ENCODE data around the gene STK38. TPM values are rescaled to one million over a fixed set of nuclear protein-coding genes. Genes with fewer than 3 reads are reported as not detected.

STK38 gene
- total and polyA plus RNA-seq, 2 of the 13 experiments (the other 11 are each of a cell fraction or from before 2014, with no cell fraction given): 10.3 to 20.7 TPM

DNA sequence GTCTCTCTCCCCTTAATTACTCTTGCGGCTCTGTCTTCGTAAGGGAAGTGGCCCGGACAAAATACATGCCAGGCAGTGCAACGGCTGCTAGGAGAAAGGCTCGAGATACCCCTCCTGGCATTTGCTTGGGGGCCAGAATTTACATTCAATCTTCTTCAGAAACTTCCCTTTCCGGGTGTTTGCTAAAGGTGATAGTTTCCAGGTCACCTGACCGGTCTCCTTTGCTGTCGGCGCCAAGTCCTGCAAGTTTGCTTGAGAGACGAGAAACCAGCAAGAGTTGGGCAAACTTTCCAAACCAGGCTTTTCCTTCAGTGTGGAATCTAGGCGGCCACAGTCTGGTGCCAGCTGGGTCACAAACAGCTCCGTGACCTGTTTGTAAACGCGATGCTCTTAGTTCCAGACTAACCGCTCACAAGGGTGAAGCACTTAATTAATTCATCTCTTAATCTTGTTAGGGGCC, 46.3 kb upstream of the STK38 start (continued):
- TF ChIP-seq SMAD3 (CRISPR knock-in tag; IDR thresholded peaks at IDR 0.05) (no peak), FOSL1 (CRISPR knock-in tag; IDR thresholded peaks at IDR 0.05; ENCODE audit: borderline replicate concordance) (no peak; the same call in 1 of the 2 replicates), RARG (CRISPR knock-in tag; IDR thresholded peaks at IDR 0.05; ENCODE audit: low read depth) (no peak), IKZF1 (IDR thresholded peaks at IDR 0.05) (no peak), TARDBP (CRISPR knock-in tag; IDR thresholded peaks at IDR 0.05) (no peak), FOXA1 (IDR thresholded peaks at IDR 0.05) (no peak), FOXA1 (CRISPR knock-in tag; IDR thresholded peaks at IDR 0.05) (no peak), SP2 (CRISPR knock-in tag; IDR thresholded peaks at IDR 0.05) (no peak), KDM1A (CRISPR knock-in tag; IDR thresholded peaks at IDR 0.05) (no peak), ZNF224 (CRISPR knock-in tag; IDR thresholded peaks at IDR 0.05) (peak; percentile 94), ZNF329 (CRISPR knock-in tag; IDR thresholded peaks at IDR 0.05; ENCODE audit: low read depth) (no peak), ZC3H4 (CRISPR knock-in tag; IDR thresholded peaks at IDR 0.05; ENCODE audit: borderline replicate concordance) (no peak), ZNF556 (CRISPR knock-in tag; IDR thresholded peaks at IDR 0.05; ENCODE audit: borderline replicate concordance) (no peak)
- TF ChIP-seq, protein P1, sequence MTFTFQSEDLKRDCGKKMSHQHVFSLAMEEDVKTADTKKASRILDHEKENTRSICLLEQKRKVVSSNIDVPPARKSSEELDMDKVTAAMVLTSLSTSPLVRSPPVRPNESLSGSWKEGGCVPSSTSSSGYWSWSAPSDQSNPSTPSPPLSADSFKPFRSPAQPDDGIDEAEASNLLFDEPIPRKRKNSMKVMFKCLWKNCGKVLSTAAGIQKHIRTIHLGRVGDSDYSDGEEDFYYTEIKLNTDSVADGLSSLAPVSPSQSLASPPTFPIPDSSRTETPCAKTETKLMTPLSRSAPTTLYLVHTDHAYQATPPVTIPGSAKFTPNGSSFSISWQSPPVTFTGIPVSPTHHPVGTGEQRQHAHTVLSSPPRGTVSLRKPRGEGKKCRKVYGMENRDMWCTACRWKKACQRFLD (CRISPR knock-in tag; IDR thresholded peaks at IDR 0.05; ENCODE audit: borderline replicate concordance): peak; percentile 53; the same call in 1 of the 2 replicates
- TF ChIP-seq, protein P2, sequence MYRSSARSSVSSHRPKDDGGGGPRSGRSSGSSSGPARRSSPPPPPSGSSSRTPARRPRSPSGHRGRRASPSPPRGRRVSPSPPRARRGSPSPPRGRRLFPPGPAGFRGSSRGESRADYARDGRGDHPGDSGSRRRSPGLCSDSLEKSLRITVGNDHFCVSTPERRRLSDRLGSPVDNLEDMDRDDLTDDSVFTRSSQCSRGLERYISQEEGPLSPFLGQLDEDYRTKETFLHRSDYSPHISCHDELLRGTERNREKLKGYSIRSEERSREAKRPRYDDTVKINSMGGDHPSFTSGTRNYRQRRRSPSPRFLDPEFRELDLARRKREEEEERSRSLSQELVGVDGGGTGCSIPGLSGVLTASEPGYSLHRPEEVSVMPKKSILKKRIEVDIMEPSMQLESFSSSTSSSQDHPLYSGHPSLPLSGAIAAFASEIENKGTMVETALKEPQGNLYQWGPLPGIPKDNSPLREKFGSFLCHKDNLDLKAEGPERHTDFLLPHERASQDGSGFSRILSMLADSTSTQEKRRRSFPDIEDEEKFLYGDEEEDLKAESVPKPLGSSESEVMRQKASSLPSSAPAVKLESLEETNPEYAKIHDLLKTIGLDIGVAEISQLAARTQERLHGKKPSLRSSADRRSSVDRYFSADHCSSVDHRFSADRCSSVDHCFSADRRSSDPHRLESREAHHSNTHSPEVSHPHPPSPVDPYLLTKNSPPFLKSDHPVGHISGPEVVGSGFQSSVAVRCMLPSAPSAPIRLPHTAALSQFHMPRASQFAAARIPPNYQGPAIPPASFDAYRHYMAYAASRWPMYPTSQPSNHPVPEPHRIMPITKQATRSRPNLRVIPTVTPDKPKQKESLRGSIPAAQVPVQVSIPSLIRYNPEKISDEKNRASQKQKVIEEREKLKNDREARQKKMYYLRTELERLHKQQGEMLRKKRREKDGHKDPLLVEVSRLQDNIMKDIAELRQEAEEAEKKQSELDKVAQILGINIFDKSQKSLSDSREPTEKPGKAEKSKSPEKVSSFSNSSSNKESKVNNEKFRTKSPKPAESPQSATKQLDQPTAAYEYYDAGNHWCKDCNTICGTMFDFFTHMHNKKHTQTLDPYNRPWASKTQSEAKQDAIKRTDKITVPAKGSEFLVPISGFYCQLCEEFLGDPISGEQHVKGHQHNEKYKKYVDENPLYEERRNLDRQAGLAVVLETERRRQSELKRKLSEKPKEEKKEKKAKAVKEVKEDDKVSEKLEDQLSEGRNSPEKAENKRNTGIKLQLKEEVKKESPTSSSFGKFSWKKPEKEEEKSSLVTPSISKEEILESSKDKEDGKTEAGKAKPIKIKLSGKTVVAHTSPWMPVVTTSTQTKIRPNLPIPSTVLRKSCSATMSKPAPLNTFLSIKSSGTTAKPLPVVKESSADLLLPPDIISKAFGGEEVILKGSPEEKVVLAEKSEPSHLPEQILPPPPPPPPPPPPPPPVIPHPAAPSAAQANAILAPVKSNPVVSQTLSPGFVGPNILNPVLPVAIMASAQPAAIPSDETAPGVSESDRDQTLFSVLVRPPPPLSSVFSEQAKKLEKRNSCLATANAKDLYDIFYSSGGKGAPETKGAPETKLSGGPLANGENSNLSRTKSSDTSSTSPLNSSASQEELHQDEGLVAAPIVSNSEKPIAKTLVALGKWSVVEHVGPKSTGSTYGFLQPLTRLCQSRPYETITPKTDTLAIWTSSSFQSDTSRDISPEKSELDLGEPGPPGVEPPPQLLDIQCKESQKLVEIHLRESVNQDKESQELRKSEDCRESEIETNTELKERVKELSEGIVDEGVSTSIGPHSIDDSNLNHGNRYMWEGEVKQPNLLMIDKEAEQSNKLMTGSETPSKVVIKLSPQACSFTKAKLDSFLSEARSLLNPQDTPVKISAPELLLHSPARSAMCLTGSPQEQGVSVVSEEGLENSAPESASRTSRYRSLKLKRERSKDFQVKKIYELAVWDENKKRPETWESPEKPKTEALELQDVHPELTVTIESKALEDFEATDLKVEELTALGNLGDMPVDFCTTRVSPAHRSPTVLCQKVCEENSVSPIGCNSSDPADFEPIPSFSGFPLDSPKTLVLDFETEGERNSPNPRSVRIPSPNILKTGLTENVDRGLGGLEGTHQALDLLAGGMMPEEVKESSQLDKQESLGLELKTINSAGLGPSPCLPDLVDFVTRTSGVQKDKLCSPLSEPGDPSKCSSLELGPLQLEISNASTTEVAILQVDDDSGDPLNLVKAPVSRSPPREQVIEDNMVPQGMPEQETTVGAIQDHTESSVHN (CRISPR knock-in tag; IDR thresholded peaks at IDR 0.05): no peak
- TF ChIP-seq, protein P3, sequence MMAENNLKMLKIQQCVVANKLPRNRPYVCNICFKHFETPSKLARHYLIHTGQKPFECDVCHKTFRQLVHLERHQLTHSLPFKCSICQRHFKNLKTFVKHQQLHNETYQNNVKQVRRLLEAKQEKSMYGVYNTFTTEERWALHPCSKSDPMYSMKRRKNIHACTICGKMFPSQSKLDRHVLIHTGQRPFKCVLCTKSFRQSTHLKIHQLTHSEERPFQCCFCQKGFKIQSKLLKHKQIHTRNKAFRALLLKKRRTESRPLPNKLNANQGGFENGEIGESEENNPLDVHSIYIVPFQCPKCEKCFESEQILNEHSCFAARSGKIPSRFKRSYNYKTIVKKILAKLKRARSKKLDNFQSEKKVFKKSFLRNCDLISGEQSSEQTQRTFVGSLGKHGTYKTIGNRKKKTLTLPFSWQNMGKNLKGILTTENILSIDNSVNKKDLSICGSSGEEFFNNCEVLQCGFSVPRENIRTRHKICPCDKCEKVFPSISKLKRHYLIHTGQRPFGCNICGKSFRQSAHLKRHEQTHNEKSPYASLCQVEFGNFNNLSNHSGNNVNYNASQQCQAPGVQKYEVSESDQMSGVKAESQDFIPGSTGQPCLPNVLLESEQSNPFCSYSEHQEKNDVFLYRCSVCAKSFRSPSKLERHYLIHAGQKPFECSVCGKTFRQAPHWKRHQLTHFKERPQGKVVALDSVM (CRISPR knock-in tag; IDR thresholded peaks at IDR 0.05): no peak; the same call in 1 of the 2 replicates
- TF ChIP-seq, protein P4, sequence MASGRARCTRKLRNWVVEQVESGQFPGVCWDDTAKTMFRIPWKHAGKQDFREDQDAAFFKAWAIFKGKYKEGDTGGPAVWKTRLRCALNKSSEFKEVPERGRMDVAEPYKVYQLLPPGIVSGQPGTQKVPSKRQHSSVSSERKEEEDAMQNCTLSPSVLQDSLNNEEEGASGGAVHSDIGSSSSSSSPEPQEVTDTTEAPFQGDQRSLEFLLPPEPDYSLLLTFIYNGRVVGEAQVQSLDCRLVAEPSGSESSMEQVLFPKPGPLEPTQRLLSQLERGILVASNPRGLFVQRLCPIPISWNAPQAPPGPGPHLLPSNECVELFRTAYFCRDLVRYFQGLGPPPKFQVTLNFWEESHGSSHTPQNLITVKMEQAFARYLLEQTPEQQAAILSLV (CRISPR knock-in tag; IDR thresholded peaks at IDR 0.05; ENCODE audit: borderline replicate concordance): no peak
